Measurements from ENCODE around the gene SHCBP1L. TPM values are rescaled to one million over a fixed set of nuclear protein-coding genes. Genes with fewer than 3 reads are reported as not detected.

The SHCBP1L gene
- total and polyA plus RNA-seq, 2 donors (not counting 1 experiment from before 2014, with no cell fraction given), result not detected

- H3K4me2 ChIP-seq (ENCODE audit: extremely low read depth, insufficient read depth, low read length), result no peak overlapping the region
- no peak overlapping the region for H2AFZ ChIP-seq (ENCODE audit: low read length)
- no peak overlapping the region for H3K4me3 ChIP-seq (replicated peaks in 1 of 4; ENCODE audit: control extremely low read depth in 1 of 4, insufficient read depth in 1 of 4, low read depth in 3 of 4, low read length in 4 of 4)
- DNase-seq (ENCODE audit: low read depth in 2 of 2), result no peak
- no peak for TF ChIP-seq CTCF (conservative IDR thresholded peaks at IDR 0.05 in 1 of 2, IDR thresholded peaks at IDR 0.05 in 1 of 2; ENCODE audit: low read depth in 1 of 2, low read length in 2 of 2)
- TF ChIP-seq EZH2 (IDR thresholded peaks at IDR 0.05; ENCODE audit: low read length, missing control alignments), result no peak
- H3K27ac ChIP-seq (ENCODE audit: insufficient read depth, low read length), result no peak overlapping the region
- H4K20me1 ChIP-seq (ENCODE audit: control insufficient read depth, extremely low read depth, insufficient read depth, low read length), result no peaks in the 10 kb centered on the region
- H3K9ac ChIP-seq (ENCODE audit: insufficient read depth, low read length), result no peak overlapping the region
- H3K36me3 ChIP-seq (ENCODE audit: control insufficient read depth, insufficient read depth, low read length), result peaks cover 28% of the 10 kb centered on the region
- no peaks in the 10 kb centered on the region for H3K4me1 ChIP-seq (ENCODE audit: control insufficient read depth, extremely low read depth, insufficient read depth, low read length)
- H3K9me3 ChIP-seq (ENCODE audit: control insufficient read depth, insufficient read depth, low read depth, low read length), result no peaks in the 10 kb centered on the region
- H3K79me2 ChIP-seq (ENCODE audit: control insufficient read depth, insufficient read depth, low read length), result peaks cover 27% of the 10 kb centered on the region
- no peaks in the 10 kb centered on the region for H3K27me3 ChIP-seq (ENCODE audit: control insufficient read depth, insufficient read depth, low read length)
These were observed 97.1 kb downstream of the SHCBP1L start for GRCh38 chr1:182855911-182856310.

DNA sequence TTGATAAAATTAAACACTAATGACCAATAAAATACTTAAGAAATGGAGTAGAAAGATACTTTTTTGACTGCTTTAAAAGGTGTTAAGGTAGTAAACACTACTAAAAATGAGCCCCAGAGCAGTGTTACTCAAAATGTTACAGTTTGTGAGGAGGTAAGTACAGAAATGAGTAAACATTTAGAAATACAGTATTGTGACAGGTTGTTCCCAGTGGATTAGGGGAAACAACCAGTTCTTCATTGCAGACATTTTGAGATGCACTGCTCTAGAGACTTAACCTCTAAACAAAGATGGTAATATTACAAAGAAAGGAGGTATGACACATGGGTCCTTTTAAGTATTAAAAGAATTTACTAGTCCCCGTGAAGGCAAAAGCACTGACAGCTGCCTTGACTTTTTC lies 101.1 kb downstream of the SHCBP1L start:
- Histone ChIP-seq H4K20me1 (ENCODE audit: control insufficient read depth, extremely low read depth, insufficient read depth, low read length) (no peaks in the 10 kb centered on the region), H3K4me2 (ENCODE audit: extremely low read depth, insufficient read depth, low read length) (no peak overlapping the region), H3K9me3 (ENCODE audit: control insufficient read depth, insufficient read depth, low read depth, low read length) (no peaks in the 10 kb centered on the region), H3K36me3 (ENCODE audit: control insufficient read depth, insufficient read depth, low read length) (peaks cover 25% of the 10 kb centered on the region), H3K9ac (ENCODE audit: insufficient read depth, low read length) (no peak overlapping the region), H3K4me1 (ENCODE audit: control insufficient read depth, extremely low read depth, insufficient read depth, low read length) (no peaks in the 10 kb centered on the region), H2AFZ (ENCODE audit: low read length) (no peak overlapping the region), H3K27me3 (ENCODE audit: control insufficient read depth, insufficient read depth, low read length) (no peaks in the 10 kb centered on the region), H3K27ac (ENCODE audit: insufficient read depth, low read length) (no peak overlapping the region), H3K79me2 (ENCODE audit: control insufficient read depth, insufficient read depth, low read length) (peaks cover 63% of the 10 kb centered on the region), H3K4me3 (replicated peaks in 1 of 4; ENCODE audit: control extremely low read depth in 1 of 4, insufficient read depth in 1 of 4, low read depth in 3 of 4, low read length in 4 of 4) (no peak overlapping the region)
- TF ChIP-seq CTCF (conservative IDR thresholded peaks at IDR 0.05 in 1 of 2, IDR thresholded peaks at IDR 0.05 in 1 of 2; ENCODE audit: low read depth in 1 of 2, low read length in 2 of 2), result no peak
- TF ChIP-seq EZH2 (IDR thresholded peaks at IDR 0.05; ENCODE audit: low read length, missing control alignments), result no peak
- no peak for DNase-seq (ENCODE audit: low read depth in 2 of 2)

DNA sequence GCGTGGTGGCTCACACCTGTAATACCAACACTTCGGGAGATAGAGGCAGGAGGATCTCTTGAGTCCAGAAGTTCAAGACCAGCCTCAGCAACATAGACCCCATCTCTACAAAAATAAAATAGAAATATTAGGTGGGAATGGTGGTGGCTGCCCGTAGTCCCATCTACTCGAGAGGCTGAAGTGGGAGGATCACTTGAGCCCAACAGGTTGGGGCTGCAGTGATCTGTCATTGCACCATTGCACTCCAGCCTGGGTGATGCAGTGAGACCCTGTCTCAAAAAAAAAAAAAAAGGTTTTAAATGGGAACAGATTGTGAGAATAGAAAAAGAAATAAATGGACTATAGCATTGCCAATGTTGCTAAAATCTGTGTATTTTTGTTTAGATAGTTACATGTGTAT lies 102.6 kb downstream of the SHCBP1L start:
- no peak for DNase-seq (ENCODE audit: low read depth in 2 of 2)
- Histone ChIP-seq H2AFZ (ENCODE audit: low read length) (no peak overlapping the region), H4K20me1 (ENCODE audit: control insufficient read depth, extremely low read depth, insufficient read depth, low read length) (no peaks in the 10 kb centered on the region), H3K27ac (ENCODE audit: insufficient read depth, low read length) (no peak overlapping the region), H3K4me1 (ENCODE audit: control insufficient read depth, extremely low read depth, insufficient read depth, low read length) (no peaks in the 10 kb centered on the region), H3K4me3 (replicated peaks in 1 of 4; ENCODE audit: control extremely low read depth in 1 of 4, insufficient read depth in 1 of 4, low read depth in 3 of 4, low read length in 4 of 4) (no peak overlapping the region), H3K36me3 (ENCODE audit: control insufficient read depth, insufficient read depth, low read length) (peaks cover 22% of the 10 kb centered on the region), H3K9ac (ENCODE audit: insufficient read depth, low read length) (no peak overlapping the region), H3K9me3 (ENCODE audit: control insufficient read depth, insufficient read depth, low read depth, low read length) (no peaks in the 10 kb centered on the region), H3K27me3 (ENCODE audit: control insufficient read depth, insufficient read depth, low read length) (no peaks in the 10 kb centered on the region), H3K4me2 (ENCODE audit: extremely low read depth, insufficient read depth, low read length) (no peak overlapping the region), H3K79me2 (ENCODE audit: control insufficient read depth, insufficient read depth, low read length) (peaks cover 75% of the 10 kb centered on the region)
- TF ChIP-seq EZH2 (IDR thresholded peaks at IDR 0.05; ENCODE audit: low read length, missing control alignments), result no peak
- no peak for TF ChIP-seq CTCF (conservative IDR thresholded peaks at IDR 0.05 in 1 of 2, IDR thresholded peaks at IDR 0.05 in 1 of 2; ENCODE audit: low read depth in 1 of 2, low read length in 2 of 2)

Other genes with a start within 250 kb of the SHCBP1L start
- 2.6 and 3.9 TPM in 2 replicates for gene NPL, start 163.4 kb downstream of the SHCBP1L start, total RNA-seq
- gene NPL, start 163.4 kb downstream of the SHCBP1L start, polyA plus RNA-seq, result 1.4 and 2.3 TPM in 2 replicates
- 120 and 127 TPM in 2 replicates for gene DHX9, start 113.8 kb downstream of the SHCBP1L start, total RNA-seq
- gene DHX9, start 113.8 kb downstream of the SHCBP1L start, polyA plus RNA-seq, result 133 and 194 TPM in 2 replicates
- 408 and 477 TPM in 2 replicates for gene LAMC1, start 70.3 kb upstream of the SHCBP1L start, total RNA-seq
- 270 and 604 TPM in 2 replicates for gene LAMC1, start 70.3 kb upstream of the SHCBP1L start, polyA plus RNA-seq
- 0.99 and 2.8 TPM in 2 replicates for gene LAMC2, start 233.1 kb upstream of the SHCBP1L start, total RNA-seq
- 0.66 and 3.9 TPM in 2 replicates for gene LAMC2, start 233.1 kb upstream of the SHCBP1L start, polyA plus RNA-seq

Data from fibroblast of lung (primary cell).